ENCODE measurements around the gene NAGPA. TPM values are rescaled to one million over a fixed set of nuclear protein-coding genes. Genes with fewer than 3 reads are reported as not detected.

The NAGPA gene
- total and polyA plus RNA-seq, 2 of the 8 experiments (the other 6 are each of a cell fraction or from before 2014, with no cell fraction given): 10.1 to 13.2 TPM

- peaks cover 0 to 6% (median 5%) of the 10 kb centered on the region in 4 experiments; a peak in 5 of 7 replicates for H3K4me1 ChIP-seq (replicated peaks in 1 of 4; ENCODE audit: control insufficient read depth in 3 of 4, insufficient read depth in 4 of 4, low read length in 3 of 4)
- H3K79me1 ChIP-seq (ENCODE audit: low read depth, low read length): peaks cover 4% of the 10 kb centered on the region; the same call in 1 of the 2 replicates
- H2BK5ac ChIP-seq (ENCODE audit: low read depth, low read length): no peak overlapping the region
- no peak overlapping the region for H2AK5ac ChIP-seq (ENCODE audit: low read depth, low read length)
- H3K56ac ChIP-seq (replicated peaks; ENCODE audit: insufficient read length, low read depth, low read length): no peak overlapping the region
- no peak for DNase-seq (ENCODE audit: low read depth in 1 of 2, low spot score in 2 of 2)
- no peak overlapping the region for H4K5ac ChIP-seq (ENCODE audit: insufficient read length, low read depth, low read length)
- H3K36me3 ChIP-seq (ENCODE audit: control insufficient read depth in 2 of 4, insufficient read depth in 4 of 4, low read length in 3 of 4): peaks cover 0 to 27% (median 12%) of the 10 kb centered on the region in 4 experiments; a peak in 7 of 8 replicates
- H2BK12ac ChIP-seq (ENCODE audit: low read depth, low read length): no peak overlapping the region
- H3K23me2 ChIP-seq (ENCODE audit: low read depth, low read length): peaks cover 6% of the 10 kb centered on the region
- H2BK20ac ChIP-seq (ENCODE audit: low read length): no peak overlapping the region
- peaks cover 0 to 1% of the 10 kb centered on the region in 2 experiments for H4K20me1 ChIP-seq (replicated peaks in 1 of 2; ENCODE audit: control insufficient read depth in 1 of 2, insufficient read depth in 2 of 2, low read length in 2 of 2)
- TF ChIP-seq BRCA1 (IDR thresholded peaks at IDR 0.05; ENCODE audit: low read depth, low read length): no peak
- TF ChIP-seq SAP30 (IDR thresholded peaks at IDR 0.05; ENCODE audit: insufficient read depth, insufficient replicate concordance, low read length): no peak
- TF ChIP-seq, protein P1, sequence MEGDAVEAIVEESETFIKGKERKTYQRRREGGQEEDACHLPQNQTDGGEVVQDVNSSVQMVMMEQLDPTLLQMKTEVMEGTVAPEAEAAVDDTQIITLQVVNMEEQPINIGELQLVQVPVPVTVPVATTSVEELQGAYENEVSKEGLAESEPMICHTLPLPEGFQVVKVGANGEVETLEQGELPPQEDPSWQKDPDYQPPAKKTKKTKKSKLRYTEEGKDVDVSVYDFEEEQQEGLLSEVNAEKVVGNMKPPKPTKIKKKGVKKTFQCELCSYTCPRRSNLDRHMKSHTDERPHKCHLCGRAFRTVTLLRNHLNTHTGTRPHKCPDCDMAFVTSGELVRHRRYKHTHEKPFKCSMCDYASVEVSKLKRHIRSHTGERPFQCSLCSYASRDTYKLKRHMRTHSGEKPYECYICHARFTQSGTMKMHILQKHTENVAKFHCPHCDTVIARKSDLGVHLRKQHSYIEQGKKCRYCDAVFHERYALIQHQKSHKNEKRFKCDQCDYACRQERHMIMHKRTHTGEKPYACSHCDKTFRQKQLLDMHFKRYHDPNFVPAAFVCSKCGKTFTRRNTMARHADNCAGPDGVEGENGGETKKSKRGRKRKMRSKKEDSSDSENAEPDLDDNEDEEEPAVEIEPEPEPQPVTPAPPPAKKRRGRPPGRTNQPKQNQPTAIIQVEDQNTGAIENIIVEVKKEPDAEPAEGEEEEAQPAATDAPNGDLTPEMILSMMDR (IDR thresholded peaks at IDR 0.05; ENCODE audit: control extremely low read depth in 1 of 3, insufficient read depth in 1 of 3, low read depth in 1 of 3, low read length in 3 of 3): no peak
- no peak for TF ChIP-seq RNF2 (IDR thresholded peaks at IDR 0.05; ENCODE audit: borderline replicate concordance, low read depth, low read length, missing control alignments, poor library complexity, severe bottlenecking)
- no peak overlapping the region for H2AFZ ChIP-seq (ENCODE audit: low read length)
- no peak overlapping the region for H4K8ac ChIP-seq (ENCODE audit: extremely low read depth, insufficient read depth, low read length)
- H4K91ac ChIP-seq (replicated peaks; ENCODE audit: insufficient read length, low read length): no peak overlapping the region
- no peak overlapping the region for H3K27ac ChIP-seq (ENCODE audit: low read depth, low read length)
- H3K4ac ChIP-seq (replicated peaks; ENCODE audit: insufficient read length, low read depth, low read length): no peak overlapping the region
- no peak overlapping the region for H3K4me3 ChIP-seq (ENCODE audit: extremely low read depth in 1 of 4, insufficient read depth in 2 of 4, low read depth in 3 of 4, low read length in 4 of 4)
- CTCF ChIA-PET (ENCODE audit: partially characterized antibody): interaction anchor here (0.6 to 27.9 kb wide), 5 partner anchors 9 to 20 kb away, joined by 3 to 625 read pairs (median 4); partner anchors contain the start of gene C16orf89
- no peaks in the 10 kb centered on the region for H3K9me3 ChIP-seq (ENCODE audit: insufficient read depth in 2 of 2, low read depth in 1 of 2, low read length in 1 of 2)
- 0 out of 7 replicates have a peak, but pooled peaks cover 0 to 3% (median 0%) of the 10 kb centered on the region in 4 experiments for H3K27me3 ChIP-seq (replicated peaks in 1 of 4; ENCODE audit: control insufficient read depth in 3 of 4, extremely low read depth in 1 of 4, insufficient read depth in 3 of 4, low read length in 3 of 4)
- H3K79me2 ChIP-seq (ENCODE audit: control insufficient read depth in 1 of 2, insufficient read depth in 2 of 2, low read length in 2 of 2): peaks cover 7 to 22% of the 10 kb centered on the region in 2 experiments
- H3K14ac ChIP-seq (ENCODE audit: insufficient read length): no peak overlapping the region
- POLR2A ChIA-PET (ENCODE audit: partially characterized antibody): interaction anchor here (0.6 to 2.7 kb wide), 6 partner anchors 11 to 667 kb away, joined by 3 to 17 read pairs (median 3); no protein-coding TSS in a partner anchor
- WGBS, 2 experiments (ENCODE audit: extremely low coverage in 1 of 2, insufficient coverage in 1 of 2, insufficient read length in 1 of 2, insufficient replicate concordance in 2 of 2, low coverage in 1 of 2, low lambda C conversion rate in 2 of 2, missing lambda C conversion rate in 1 of 2): 82% methylated on average over 2 of the region's 2 CpGs; no CpG with 5 or more reads in 1 of the 2 experiments
- H3K9ac ChIP-seq (replicated peaks in 1 of 4; ENCODE audit: extremely low read depth in 1 of 4, low read depth in 3 of 4, low read length in 3 of 4): no peak overlapping the region
- H3K23ac ChIP-seq (ENCODE audit: insufficient read length): no peak overlapping the region
- H2BK120ac ChIP-seq (replicated peaks; ENCODE audit: low read depth, low read length): no peak overlapping the region
- H2BK15ac ChIP-seq (ENCODE audit: low read length): no peak overlapping the region
- no peak overlapping the region for H3K18ac ChIP-seq (ENCODE audit: extremely low read depth, low read length)
- no peak overlapping the region; a peak in 1 of 4 replicates for H3K4me2 ChIP-seq (ENCODE audit: insufficient read depth in 1 of 2, low read depth in 2 of 2, low read length in 2 of 2)
- FAIRE-seq: no peak
Measured at GRCh38 chr16:5073279-5073629, 39.5 kb upstream of the NAGPA start.

All from H1 (cell line).